GM12875 (cell line): Measurements from ENCODE around the gene SLC25A33.
"Not testable (repeated sequence)": the region's sequence is repeated elsewhere in the genome, so short reads cannot be mapped to it uniquely, and the experiment has no call there.

Experiments
- H3K4me3 ChIP-seq: one replicate; pipeline ENCODE4 v1.5.1; 2011; ENCODE audit warnings: low read depth, low read length, control low read depth
- TF ChIP-seq, protein P1 (sequence below): IDR thresholded peaks from 2 replicates; pipeline ENCODE4 v1.5.1; 2011; ENCODE audit warnings: low read depth, mild to moderate bottlenecking, control low read depth, inconsistent platforms, low read length, moderate library complexity, borderline replicate concordance; ENCODE audit not compliant: insufficient read depth

The SLC25A33 gene

DNA sequence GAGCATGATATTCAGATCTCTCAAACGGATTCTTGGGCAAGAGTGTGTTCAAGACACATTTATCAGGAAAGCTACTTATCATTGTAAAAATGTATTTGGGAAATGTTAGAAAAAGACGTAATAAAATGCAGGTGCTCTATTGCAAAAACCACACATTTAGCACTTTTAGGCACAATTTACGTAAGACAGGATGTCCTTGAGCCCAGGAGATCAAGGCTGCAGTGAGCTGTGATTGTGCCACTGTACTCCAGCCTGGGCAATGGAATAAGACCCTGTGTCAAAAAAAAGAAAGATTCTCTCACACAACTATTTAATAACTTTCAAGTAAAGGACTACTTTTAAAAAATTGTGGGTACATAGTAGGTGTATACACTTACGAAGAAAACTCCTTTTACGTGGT lies 18.4 kb downstream of the SLC25A33 start:
- no peak overlapping the region for H3K4me3 ChIP-seq
- TF ChIP-seq, protein P1, sequence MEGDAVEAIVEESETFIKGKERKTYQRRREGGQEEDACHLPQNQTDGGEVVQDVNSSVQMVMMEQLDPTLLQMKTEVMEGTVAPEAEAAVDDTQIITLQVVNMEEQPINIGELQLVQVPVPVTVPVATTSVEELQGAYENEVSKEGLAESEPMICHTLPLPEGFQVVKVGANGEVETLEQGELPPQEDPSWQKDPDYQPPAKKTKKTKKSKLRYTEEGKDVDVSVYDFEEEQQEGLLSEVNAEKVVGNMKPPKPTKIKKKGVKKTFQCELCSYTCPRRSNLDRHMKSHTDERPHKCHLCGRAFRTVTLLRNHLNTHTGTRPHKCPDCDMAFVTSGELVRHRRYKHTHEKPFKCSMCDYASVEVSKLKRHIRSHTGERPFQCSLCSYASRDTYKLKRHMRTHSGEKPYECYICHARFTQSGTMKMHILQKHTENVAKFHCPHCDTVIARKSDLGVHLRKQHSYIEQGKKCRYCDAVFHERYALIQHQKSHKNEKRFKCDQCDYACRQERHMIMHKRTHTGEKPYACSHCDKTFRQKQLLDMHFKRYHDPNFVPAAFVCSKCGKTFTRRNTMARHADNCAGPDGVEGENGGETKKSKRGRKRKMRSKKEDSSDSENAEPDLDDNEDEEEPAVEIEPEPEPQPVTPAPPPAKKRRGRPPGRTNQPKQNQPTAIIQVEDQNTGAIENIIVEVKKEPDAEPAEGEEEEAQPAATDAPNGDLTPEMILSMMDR = no peak

DNA sequence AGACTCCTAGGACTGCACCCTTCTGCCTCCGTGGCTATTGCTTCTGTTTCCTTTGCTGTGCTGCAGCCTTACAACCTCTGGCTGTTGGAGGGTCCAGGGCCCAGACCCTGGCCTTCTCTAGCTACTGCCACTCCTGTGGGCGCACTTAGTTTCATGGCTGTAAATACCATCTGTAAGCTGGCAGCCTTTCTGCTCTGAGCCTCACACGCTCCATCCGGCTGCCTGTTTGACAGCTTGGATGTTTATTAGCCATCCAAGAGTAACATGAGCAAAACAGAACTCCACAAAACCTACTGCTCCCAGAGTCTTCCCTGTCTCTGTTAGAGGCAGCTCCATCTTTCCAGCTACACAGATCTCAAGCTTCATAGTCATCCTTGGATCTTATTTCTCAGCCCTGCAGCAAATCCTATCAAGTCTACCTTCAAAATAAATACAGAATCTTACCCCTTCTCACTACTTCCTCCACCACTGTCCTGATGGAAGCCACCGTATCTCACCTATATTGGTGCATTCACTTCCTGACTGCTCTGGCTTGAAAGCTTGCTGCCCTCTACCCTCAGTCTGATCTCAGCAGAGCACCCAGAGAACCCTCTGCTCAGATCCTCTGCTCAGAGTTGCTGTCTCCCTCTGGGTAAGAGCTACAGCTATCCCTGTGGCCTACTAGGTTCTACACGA lies 19.1 kb downstream of the SLC25A33 start:
- H3K4me3 ChIP-seq = no peak overlapping the region
- TF ChIP-seq, protein P1 = no peak

DNA sequence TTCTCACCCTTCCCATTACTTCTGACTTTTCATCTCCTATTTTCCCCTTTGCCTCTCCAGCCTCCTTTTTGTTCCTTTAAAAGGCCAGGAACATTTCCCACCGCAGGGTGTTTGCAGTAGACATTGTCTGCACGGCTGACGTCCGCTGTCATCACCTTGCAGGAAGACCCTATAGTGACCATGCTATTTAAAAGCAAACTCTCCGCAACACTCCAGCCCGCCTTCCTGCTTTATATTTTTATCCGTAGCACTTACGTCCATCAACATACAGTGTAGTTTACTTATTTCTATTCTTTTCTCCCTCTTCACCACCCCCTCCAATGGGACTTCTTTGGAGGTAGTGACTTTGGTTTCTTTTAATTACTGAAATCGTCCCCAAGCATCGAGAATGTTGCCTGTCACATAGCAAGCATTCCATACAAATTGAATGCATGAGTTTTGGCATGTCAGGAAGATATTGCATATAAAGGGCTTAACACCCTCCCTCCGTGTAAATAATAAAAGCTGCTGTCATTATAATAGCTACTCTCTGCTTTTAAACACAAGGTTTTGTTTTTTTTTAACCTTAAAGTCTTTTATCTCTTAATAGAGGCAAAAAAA lies 19.8 kb downstream of the SLC25A33 start:
- TF ChIP-seq, protein P1 = no peak
- H3K4me3 ChIP-seq = no peak overlapping the region

DNA sequence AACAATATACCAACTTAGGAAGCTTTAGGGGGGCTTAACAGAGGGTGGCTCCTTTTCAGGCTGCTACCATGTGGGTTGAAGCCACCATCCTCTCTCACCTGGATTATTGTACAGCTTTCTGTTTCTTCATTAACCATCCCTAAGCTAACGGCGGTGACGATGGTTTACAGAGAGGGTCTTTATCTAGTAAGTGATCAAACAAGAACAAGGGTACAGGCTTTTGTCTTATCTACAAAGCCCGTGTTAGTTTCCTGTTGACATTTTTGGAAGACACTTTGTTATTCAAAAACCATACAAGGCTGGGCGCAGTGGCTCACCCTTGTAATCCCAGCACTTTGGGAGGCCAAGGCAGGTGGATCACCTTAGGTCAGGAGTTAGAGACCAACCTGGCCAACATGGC lies 20.4 kb downstream of the SLC25A33 start:
- H3K4me3 ChIP-seq = no peak overlapping the region

DNA sequence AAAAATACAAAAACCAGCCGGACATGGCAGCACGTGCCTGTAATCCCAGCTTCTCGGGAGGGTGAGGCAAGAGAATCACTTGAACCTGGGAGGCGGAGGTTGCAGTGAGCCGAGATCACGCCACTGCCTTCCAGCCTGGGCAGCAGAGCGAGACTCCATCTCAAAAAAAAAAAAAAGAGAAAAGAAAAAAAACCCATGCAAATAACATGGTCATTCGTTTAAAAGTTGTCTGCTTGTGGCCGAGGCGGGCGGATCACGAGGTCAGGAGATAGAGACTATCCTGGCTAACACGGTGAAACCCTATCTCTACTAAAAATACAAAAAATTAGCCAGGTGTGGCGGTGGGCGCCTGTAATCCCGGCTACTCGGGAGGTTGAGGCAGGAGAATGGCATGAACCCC lies 20.8 kb downstream of the SLC25A33 start:
- not testable (repeated sequence) for H3K4me3 ChIP-seq

More for the DNA sequence above, 20.4 kb downstream of the SLC25A33 start:
- TF ChIP-seq, protein P1 = no peak

DNA sequence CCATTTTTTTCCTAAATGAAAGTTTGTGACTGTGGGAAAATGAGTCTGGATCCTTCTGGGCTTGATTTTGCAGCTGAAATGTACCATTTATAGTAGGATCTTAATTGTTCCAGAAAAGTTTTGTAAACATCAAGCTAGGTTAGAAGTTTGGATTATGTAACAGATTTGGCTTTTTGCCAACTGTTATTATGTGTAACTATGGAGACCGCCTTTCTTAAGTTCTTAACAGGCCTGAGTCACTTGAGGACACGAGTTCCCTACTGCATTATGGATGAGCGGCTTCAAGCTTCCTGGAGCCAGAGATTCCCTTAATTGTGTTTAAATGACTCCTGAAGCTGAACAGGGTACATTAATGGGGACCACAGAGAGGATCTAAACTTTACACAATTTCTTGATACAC lies 22.2 kb downstream of the SLC25A33 start:
- TF ChIP-seq, protein P1 = no peak
- no peak overlapping the region for H3K4me3 ChIP-seq

DNA sequence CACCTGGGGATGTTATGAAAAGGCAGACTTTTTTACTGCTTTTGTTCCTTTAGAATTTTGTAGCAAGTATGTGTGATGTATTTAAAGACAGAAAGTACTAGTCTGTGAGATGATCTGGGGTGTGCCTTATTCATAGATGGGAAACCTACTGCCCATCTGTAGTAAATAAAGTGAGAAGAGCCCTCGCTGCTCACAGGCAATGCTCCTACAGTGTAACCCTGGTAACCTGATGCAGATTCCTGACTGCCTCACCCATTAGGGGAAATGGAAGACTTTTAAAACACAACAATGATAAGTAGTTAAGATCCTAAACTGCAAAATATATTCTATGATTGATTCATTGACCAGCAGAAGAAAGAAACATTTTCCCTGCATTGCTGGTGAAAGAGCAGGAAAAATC lies 30.0 kb downstream of the SLC25A33 start:
- H3K4me3 ChIP-seq = no peak overlapping the region
- TF ChIP-seq, protein P1 = no peak

DNA sequence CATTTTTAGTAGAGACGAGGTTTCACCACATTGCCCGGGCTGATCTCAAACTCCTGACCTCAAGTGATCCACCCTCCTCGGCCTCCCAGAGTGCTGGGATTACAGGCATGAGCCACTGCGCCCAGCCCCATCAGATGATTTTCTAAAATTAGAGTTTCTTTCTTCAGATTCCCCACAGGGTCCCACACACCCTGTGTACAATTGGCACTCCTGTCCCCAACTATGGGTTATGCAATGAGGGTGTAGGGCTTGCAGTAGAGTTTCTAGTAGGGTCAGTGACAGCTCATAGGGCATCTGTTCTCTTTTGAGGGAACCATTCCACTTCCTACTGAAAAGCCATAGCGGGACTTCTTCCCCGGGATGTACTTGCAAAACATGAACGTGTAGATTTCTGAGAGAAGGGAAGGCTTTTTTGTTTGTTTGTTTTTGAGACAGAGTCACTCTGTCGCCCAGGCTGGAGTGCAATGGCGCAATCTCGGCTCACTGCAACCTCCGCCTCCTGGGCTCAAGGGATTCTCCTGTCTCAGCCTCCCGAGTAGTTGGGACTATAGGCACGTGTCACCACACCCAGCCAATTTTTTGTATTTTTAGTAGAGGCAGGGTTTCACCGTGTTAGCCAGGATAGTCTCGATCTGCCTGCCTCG lies 31.7 kb downstream of the SLC25A33 start:
- H3K4me3 ChIP-seq = not testable (repeated sequence)
